GM12872 (cell line): Measurements from ENCODE around the gene C8B.

Source experiments
- TF ChIP-seq, protein P1 (sequence below): IDR thresholded peaks from 3 replicates; pipeline ENCODE4 v1.5.1; 2011; ENCODE audit warnings: low read depth, mild to moderate bottlenecking, low read length, moderate library complexity; ENCODE audit not compliant: insufficient read depth

The C8B gene

DNA sequence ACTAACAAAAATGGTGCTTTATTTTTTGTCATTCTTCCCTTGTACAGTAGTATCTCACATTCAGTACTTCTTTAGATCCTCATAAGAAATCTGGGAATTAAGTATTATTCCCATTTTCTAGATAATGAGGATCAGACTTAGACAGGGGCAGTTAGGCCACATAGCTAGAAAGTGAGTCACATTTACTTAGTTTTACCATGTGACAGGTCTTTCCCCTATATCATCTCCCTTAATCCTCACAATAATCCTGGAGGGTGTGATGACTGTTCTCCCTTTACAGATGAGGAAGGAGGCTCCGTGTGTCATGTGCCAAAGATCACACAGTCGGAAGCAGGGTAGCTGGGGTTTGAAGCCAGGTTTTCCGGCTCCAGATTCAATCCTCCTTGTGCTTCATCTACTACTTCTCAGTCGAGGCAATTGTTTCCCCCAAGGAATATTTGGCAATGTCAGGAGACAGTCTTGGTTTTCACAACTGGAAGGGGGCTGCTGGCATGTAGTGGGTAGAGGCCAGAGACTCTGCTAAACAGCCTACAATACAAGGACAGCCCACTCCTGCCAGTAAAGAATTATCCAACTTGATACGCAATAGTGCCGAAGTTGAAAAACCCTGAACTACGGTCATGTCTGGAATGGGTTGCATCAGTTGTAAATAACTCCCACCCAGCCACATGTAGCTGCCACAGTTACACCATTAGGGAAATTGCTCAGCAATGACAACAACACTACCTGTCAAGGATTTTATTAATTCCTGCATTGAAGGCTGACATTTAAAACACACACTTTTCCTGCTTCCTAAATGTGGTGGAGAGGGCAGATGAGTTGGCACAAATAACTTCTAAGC lies 54.5 kb downstream of the C8B start:
- TF ChIP-seq, protein P1, sequence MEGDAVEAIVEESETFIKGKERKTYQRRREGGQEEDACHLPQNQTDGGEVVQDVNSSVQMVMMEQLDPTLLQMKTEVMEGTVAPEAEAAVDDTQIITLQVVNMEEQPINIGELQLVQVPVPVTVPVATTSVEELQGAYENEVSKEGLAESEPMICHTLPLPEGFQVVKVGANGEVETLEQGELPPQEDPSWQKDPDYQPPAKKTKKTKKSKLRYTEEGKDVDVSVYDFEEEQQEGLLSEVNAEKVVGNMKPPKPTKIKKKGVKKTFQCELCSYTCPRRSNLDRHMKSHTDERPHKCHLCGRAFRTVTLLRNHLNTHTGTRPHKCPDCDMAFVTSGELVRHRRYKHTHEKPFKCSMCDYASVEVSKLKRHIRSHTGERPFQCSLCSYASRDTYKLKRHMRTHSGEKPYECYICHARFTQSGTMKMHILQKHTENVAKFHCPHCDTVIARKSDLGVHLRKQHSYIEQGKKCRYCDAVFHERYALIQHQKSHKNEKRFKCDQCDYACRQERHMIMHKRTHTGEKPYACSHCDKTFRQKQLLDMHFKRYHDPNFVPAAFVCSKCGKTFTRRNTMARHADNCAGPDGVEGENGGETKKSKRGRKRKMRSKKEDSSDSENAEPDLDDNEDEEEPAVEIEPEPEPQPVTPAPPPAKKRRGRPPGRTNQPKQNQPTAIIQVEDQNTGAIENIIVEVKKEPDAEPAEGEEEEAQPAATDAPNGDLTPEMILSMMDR: no peak

DNA sequence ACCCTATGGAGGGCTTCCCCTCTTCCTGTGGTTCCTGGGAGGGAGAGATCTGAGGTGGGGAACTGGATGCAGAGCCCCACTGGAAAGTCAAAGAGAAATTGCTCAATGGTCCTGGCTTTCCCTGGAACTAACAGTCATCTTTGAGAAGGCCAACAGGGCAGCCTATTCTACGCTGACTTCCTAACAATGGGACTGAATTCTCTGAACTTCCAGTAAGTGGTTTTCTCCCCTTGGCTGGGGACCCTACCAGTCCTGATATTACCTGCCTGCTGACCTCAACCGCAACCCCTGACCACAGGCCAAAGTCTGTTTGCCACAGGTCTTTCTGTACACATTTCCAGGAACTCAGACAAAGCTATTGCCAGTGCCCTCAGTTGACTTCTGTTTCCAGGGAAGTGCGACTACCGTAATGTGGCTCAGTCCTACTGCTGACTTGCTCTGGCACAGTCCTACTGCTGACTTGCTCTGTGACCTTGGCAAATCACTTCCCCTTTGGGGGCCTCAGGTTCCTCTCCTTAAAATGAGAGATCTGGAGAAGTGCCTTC lies 55.3 kb downstream of the C8B start:
- TF ChIP-seq, protein P1: no peak

DNA sequence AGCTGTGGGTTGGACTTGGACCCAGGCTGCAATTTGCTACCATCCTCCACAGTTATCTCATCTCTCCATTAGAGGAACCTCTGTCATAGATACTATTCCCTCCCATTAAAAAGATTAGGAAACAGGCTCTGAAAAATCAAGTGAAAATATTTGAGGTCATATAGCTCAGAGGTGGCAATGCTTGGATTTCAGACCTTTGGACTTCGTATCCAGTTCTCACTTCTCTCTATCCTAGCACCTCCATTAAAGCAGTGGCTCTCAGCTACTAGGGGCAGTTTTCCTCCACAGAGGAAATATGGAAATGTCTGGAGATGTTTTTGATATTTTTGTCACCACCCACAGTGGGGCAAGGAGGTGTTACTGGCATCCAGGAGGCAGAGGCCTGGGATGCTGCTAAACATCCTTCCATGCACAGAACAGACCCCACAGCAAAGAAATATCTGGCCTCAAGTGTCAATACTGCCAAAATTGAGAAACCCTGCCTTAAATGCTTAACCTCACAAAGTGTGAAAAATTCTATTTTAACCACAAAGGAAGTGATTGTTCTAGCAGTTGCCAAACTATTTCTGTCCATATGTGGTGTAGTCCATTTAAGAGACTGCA lies 57.1 kb downstream of the C8B start:
- TF ChIP-seq, protein P1: no peak

DNA sequence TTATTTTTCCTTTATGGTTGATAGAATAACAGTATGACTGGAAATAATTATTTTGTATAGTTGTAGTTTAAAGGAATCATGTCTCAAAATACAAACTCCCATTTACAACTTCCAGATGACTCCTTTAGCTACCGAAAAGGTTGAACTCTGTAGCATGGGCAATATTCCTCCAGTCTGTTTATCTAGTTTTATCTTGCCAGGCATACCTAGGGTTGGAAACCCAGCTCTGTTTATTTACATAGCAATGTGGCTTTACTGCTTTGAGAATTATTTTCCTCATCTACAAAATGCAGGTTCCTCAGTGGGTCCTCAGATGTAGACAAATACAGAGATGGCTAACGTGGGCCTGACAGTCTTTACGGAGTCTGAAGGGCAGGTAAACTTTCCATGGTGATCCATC lies 60.1 kb downstream of the C8B start:
- TF ChIP-seq, protein P1: no peak

DNA sequence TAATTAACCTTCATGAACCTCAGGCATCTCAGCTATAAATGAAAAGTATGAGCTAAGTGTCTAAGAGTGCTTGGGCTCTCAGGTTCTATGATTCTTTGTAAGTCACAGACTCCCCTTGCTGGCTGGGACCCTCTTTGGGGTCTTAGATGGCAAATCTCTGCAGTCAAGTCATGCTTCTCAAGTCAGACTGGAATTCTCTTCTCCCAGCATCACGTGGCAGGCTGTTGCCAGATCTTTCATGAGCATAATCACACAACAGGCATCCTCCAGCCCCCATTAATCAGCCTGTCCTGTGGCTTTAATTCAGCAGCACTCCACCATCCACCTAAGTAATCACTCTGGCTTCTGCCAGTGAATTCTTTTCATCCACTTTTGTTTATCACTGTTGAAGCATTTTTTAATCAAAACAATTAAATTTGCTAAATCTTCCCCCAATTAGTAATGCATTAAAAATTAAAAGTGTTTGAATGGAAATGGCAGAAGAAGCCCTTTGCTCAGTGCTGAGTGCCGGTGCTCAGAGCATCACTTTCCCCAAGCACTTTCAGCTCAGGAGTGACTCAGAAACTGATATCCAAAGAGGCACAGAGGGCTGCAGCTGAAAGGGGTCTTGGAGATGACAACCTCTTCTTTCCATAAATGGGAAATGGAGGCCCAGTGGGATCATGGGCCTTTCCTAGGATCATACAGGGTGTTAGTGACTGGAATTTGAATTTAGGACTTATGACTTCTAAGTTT lies 61.0 kb downstream of the C8B start:
- TF ChIP-seq, protein P1: no peak

DNA sequence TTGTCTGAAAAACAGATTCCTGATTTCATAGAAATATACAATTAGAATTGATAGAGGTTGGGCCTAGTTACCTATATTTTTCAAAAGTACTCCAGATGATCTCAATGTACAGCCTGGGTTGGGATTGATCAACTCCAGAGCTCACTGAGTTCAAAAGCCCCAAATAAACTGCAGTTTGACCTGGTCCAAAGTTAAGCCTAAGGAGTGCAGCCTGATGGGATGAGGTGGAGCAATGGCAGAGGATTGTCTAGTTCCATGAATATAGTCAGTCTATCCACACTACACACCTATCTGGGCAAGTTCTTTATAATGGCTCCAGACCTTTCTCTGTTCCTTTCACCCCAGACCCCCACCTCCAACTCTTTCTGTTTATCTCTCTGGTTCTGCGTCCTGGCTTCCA lies 62.0 kb downstream of the C8B start:
- TF ChIP-seq, protein P1: no peak

DNA sequence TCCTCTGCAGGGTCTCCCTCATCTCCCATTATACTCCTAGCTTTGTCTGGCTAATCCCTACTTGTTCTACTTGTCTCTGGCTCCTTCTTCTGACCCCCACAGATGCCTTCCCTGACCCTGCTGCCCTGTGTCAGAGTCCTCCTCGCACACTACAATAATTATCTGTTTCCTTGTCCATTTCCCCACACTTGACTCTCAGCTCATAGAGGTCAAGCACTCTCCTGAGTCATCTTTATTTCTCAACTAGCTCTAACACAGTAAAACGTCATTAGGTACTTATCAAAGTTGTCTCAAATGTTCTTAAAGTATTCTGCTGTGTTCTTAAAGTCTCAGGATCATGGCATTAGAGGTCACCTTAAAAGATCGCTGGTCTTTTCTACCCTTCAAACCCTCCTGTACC lies 64.1 kb downstream of the C8B start:
- TF ChIP-seq, protein P1: no peak
